HG02973 (cell line): ENCODE measurements around the gene ETFBKMT.
"Not testable (repeated sequence)": the region's sequence is repeated elsewhere in the genome, so short reads cannot be mapped to it uniquely, and the experiment has no call there.

Source experiments
- ATAC-seq: cut with Tn5 transposase; IDR thresholded peaks from one replicate; pipeline ENCODE4 v1.9.1; 2021; ENCODE audit warnings: moderate library complexity; ENCODE audit not compliant: unreplicated experiment

The ETFBKMT gene

GRCh38 chr12:31716998-31717397 lies 57.5 kb downstream of the ETFBKMT start:
- not testable (repeated sequence) for ATAC-seq

- not testable (repeated sequence) for ATAC-seq
Observed at GRCh38 chr12:31718542-31719198, 59.2 kb downstream of the ETFBKMT start.

- ATAC-seq: no peak
Observed at GRCh38 chr12:31722580-31722979, 63.1 kb downstream of the ETFBKMT start.
